Measurements from ENCODE around the gene COL5A1.

COL5A1 gene

DNA sequence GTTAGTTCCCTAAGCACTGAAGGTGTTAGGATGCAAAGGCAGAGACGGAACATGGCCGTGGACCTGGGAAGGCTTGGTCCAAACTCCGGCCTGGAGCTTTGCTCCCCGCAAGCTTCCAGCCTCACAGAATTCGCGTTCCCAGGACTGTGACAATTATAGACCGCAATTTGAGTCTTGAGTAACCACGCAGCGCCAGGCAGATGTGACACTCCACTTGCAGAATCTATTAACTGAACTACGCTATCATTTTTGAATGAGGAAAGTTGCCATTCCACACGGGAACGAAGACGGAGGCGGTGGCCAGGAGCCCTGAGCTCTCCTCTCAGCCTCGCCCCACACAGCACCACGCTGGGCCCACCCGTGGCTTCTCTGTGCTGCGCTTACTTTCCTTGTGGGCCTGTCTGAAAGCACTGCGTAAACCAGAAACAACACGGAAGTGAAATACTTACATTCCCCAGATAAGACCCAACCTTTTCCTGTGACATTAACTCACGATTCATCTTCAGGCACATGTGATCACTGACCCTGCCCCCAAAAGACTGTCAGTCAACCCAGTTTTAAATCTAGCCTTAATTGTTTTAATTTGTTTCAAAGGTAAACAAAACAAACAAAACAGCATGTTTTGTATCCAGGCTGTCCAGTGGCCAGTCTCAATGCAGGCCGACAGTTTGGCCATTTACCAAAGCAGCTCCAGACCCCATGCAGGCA is 16.1 kb upstream of the COL5A1 start:
- in situ Hi-C loops (cut with MboI; ENCODE audit: low sequenced_read_pairs) = no loop called here

DNA sequence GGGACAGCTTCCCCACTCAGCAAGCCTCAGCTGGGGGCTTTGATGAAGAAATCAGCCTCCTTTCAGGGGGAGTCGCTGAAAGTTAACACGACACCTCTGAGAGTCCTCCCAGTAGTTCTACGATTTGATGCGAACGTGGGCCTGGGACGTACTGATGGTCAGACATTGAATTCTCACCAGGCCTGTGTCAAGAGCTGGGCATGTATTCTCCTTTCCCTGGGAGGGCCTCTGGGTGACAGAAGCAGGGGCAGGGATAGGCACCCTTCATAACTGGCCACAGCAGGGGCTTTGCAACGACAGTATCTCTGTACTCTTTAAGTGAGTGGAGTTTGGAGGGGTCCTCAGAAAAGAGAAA is 15.6 kb upstream of the COL5A1 start:
- in situ Hi-C loops (cut with MboI; ENCODE audit: low sequenced_read_pairs) = no loop called here

DNA sequence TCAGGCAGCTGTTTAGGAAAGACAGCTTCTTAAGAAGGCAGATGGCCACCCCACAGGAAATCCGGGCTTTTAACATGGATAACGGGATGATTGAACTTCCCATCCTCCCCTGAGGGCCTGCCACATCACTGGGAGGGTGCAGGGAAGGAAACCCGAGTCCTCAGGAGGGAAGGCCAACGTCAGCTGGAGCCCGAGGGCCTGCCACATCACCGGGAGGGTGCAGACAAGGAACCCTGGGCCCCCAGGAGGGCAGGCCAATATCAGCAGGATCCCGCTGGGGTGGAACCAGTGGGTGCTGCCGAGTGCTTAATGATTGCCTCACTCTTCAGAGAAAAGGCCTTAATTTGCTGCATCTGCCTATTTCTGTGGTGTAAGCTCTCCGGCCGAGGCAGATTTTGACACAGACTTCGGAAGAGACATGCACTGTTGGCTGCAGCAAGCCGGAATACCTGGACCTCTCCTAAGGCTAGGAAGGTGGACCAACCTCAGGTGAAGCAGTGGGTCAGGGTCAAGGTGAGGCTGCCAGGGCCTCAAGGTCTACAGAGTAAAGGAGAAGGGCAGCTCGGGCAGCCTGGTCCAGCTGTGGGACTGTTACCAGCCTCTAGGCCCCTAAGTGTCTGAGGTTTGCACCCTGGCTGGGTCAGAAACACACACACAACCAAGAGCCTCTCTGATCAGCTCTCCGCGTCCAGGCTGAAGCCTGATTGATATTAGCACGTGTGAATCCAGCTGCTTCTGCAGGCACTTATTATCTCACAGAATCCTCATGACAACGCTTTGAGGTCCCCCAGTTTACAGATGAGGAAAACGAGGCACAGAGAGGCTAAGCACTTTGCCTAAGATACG is 14.8 kb upstream of the COL5A1 start:
- in situ Hi-C loops (cut with MboI; ENCODE audit: low sequenced_read_pairs) = no loop called here

DNA sequence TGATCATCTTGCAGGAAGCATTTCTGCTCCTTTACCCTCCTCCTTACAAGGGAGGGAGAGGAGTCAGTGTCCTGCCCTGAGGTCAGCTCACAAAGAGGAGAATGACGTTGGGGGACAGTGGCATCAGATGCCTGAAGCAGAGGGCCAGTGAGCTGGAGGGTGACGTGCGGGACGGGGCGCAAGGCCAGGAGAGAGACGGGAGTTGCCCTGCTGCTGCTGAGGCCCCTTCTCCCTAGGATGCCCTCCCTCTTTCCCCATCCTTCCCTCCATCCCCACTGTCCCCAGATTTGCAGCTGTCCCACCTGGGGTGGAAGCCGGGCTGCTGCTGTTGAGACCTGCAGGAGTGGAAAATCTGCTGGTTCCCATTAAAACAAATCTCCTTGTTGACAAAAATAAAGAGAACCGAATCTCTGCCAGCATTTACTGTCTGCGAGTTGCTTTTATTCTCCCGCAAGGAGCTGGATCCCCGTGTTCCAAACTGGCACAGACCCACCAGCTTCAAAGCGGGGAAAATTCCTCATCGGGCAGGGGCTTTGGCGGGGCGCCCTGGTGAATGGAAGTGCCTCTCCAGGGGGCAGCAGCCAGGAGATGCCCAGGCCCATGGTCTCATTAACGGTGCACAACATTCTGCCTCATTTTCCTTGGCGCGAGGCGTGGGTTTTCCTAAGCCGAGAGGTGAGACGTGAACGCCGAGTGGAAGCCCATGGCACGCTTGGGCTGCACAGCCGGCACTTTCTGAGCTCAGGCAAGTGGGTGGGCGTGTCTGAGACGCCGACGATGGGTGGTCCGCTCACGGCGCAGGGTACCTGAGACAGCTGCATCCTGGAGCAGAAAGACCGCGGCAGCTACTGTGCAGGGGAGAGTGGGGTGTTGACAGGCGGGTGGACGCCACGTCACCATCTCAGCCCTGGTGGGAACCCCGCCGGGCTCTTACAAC is 13.9 kb upstream of the COL5A1 start:
- in situ Hi-C loops (cut with MboI; ENCODE audit: low sequenced_read_pairs) = no loop called here

DNA sequence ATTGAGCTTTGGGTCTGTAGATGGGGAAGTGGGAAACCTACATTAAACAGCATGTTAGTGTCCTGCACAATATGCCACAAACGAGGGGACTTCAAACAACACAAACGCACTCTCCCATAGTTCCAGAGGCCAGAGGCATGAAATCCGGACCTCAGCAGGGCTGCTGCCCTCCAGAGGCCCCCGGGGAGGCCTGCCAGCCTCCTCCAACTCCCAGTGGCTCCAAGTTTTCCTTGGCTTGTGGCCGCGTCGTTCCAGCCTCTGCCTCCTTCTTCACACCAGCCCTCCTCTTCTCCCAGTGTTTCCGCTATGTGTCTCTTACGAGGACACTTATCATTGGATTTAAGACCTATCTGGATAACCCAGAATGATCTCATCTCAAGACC is 13.3 kb upstream of the COL5A1 start:
- in situ Hi-C loops (cut with MboI; ENCODE audit: low sequenced_read_pairs) = no loop called here

DNA sequence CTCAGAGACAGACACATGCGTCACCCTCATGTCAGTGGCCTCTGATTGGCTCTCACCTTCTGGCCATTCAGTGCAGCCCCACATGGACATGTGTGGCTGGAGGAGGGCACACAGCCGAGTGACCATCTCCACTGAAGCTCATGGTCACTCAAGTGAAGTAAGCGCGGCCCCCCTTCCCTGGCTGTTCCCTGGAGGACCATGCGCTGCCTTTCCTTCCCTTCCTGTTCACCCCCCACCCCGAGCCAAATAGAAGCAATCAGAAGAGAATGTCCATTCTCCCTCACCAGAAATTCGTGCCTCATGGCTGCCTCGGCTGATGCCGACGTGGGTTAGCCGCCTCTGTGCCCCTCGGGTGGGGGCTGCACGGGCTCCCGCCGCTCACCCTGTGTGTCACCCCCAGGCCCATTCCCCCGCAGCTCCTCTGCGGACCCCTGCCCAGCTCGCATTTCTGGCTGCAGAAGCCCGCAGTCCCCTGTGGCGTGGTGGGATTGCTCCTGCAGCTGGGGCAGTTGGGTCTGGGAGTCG is 12.5 kb upstream of the COL5A1 start:
- in situ Hi-C loops (cut with MboI; ENCODE audit: low sequenced_read_pairs) = no loop called here

DNA sequence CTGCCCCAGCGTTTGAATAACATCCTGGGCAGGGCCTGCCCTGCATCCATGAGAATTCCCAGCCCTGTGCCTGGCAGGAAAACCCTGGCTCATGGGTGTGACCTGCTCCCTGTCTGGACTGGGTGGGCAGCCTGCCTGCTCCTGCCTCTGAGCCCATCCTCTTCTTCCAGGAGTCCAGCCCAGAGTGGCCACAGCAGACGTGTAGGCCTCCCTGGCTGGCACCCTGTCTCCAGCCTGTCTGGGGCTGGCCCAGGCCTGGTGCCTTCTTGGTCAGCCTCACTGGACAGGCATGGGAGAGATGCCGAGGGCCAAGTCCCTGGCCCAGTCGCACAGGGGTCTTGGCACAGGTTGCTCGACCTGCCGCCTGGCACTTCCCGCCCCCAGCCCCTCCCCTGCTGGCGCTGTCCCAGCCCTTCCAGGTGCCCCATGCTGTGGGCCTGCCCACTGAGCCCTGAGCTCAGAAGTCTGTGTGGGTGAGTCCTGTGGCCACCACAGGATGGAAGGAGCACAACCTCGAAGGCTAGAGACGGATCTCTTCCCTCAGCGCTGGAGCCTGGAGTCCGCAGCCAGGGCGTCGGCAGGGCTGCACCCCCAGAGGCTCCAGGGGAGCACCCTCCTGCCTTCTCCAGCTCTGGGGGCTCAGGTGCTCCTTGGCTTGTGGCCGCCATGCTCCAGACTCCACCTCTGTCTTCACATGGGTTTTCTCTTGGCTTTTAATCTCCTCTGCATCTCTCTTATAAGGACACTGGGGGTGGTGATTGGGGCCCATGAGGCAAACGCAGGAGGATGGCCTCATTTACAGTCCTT is 11.8 kb upstream of the COL5A1 start:
- in situ Hi-C loops (cut with MboI; ENCODE audit: low sequenced_read_pairs) = no loop called here

DNA sequence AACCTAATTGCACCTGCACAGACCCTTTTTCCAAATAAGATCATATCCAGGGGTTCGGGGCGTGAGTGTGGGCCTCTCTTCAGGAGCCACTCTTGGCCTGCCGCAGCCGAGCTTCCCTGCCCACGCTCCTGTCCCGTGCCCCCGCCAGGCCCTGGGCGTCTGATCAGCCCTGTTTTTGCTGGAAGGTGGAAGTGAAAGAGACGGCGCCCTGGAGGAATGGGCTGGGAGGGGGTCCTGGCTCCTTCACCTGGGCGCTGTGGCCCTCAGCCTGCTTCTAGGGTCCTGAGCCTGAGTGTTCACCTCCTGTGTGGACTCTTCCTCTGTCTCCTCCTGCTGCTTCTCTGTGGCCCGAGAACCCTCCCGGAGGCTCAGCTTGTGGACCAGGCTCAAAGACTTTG is 11.2 kb upstream of the COL5A1 start:
- in situ Hi-C loops (cut with MboI; ENCODE audit: low sequenced_read_pairs) = no loop called here

DNA sequence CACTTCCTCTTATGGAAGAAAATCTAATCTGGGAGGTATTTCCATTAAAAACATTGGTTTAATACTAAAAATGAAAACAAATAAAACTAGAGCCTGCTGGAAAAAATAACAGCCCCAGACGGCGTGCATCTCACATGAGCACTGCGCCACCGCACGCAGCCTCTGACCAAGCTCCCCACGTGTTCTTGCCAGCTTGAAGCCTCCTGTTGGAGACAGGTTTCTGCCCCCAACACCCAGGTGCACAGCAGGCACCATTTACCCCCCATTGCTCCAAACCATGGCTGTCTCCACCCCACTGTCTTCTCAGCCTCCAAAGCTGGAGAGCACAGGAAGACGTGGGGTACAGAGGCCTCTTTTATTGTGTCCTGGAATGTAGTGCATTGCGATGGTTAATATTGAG is 10.7 kb upstream of the COL5A1 start:
- in situ Hi-C loops (cut with MboI; ENCODE audit: low sequenced_read_pairs) = no loop called here

DNA sequence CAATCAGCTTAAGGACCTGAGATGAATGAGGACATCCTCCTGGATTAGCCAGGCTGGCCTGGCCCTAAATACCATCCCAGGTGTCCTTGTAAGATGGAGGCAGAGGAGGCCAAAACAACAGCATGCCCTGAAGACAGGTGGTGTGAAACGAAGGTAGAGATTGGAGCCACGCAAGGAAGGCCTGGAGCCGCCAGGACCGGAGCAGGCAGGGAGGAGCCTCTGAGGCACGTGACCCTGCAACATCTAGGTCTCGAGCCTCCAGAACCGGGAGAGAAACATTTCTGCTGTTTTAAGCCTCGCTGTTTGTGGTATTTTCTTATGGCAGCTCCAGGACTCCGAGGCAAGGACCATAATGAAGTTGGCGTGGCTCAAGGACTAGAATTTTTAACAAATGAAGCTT is 9.7 kb upstream of the COL5A1 start:
- in situ Hi-C loops (cut with MboI; ENCODE audit: low sequenced_read_pairs) = no loop called here

- in situ Hi-C loops (cut with MboI; ENCODE audit: low sequenced_read_pairs) = no loop called here
Observed at GRCh38 chr9:134632329-134632728, 9.3 kb upstream of the COL5A1 start.

GRCh38 chr9:134633362-134634142 is 8.1 kb upstream of the COL5A1 start:
- in situ Hi-C loops (cut with MboI; ENCODE audit: low sequenced_read_pairs) = no loop called here

- in situ Hi-C loops (cut with MboI; ENCODE audit: low sequenced_read_pairs) = no loop called here
Observed at GRCh38 chr9:134634176-134634575, 7.4 kb upstream of the COL5A1 start.

DNA sequence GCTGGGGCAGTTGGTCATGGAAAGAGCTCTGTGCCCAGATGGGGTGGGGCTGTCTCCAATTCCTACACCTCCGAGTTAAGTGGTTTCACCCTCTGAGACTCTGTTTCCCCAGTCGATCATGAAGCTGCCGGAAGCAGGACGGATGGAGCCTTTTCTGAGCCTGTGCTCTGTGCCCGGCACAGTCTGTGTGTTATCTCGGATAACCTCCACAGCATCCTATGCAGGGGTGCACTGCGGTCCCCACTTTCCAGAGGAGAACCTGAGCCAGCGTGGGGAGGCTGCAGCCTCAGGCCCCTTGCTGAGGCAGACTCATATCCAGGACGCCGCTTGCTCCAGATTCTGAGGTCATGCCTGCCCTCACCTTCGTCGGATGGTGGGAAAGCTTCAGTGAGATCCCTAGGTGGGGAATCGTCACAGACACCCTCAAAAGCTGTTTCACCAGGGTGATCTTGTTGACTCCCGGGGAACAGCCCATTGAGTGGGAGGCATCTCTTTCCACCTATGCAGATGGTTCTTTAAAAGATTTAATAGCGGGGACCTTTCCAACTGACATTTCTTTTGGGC is 6.9 kb upstream of the COL5A1 start:
- in situ Hi-C loops (cut with MboI; ENCODE audit: low sequenced_read_pairs) = no loop called here

DNA sequence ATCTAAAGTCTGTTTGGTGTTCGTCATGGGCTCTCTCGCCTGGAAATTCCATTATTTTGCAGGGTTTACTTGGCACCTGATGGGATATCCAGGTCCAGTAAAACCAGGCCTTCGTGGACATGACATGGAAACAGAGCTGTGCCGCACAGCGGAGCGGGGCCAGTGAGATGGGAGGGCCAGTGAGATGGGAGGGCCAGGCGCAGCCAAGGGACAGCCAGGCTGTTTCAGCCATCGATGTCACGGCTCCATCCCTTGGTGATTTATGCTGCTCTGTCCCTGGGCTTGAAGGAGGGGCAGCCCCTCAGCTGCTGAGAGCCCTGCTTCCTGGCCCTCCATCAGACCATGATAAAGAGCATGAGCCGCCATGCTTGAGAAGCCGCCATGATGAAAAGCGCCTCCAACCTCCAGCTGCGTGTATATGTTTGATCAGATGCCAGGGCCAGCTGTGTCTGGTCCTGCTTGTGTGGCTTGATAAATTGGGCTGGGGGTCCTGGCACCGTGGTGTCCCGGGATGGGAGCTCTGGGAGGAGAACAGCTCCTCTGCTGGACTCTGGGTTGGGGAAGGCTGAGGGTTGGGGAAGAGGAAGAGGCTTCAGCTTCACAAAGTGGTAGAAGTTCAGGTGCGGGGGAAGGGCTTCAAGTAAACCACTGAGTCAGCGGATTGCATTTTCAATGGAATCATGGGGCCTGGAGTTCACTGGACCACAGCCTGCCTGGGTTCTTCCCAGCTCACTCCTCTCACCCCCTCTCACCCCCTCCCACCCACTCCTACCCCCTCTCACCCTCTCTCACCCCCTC is 6.1 kb upstream of the COL5A1 start:
- in situ Hi-C loops (cut with MboI; ENCODE audit: low sequenced_read_pairs) = no loop called here

GRCh38 chr9:134636149-134636507 is 5.5 kb upstream of the COL5A1 start:
- in situ Hi-C loops (cut with MboI; ENCODE audit: low sequenced_read_pairs) = no loop called here

DNA sequence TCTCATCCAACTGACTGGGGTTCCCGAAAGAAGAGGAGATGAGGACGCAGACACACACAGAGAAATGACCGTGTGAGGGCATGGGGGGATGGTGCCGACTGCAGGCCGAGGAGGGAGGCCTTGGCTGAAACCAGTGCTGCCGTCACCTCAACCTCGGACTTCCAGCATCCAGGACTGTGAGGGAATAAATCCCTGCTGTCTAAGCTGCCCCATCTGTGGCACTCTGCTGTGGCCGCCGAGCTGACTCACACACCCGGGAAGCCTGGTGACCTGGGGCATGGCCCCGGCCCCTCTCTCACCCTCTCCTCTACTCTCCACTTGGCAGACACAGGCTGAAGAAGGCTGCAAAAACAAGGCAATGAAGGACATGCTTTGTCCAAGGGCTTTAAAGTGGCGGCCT is 4.4 kb upstream of the COL5A1 start:
- in situ Hi-C loops (cut with MboI; ENCODE audit: low sequenced_read_pairs) = no loop called here

GRCh38 chr9:134637696-134638501 is 3.7 kb upstream of the COL5A1 start:
- in situ Hi-C loops (cut with MboI; ENCODE audit: low sequenced_read_pairs) = no loop called here
